ENCODE measurements around the gene ELAVL3.
A peak's percentile ranks its signal among the peaks of the same experiment; 100 is the strongest.
"Not testable (repeated sequence)": the region's sequence is repeated elsewhere in the genome, so short reads cannot be mapped to it uniquely, and the experiment has no call there.

Gene ELAVL3

GRCh38 chr19:11486661-11487503, 6.0 kb upstream of the ELAVL3 start:
- no peak for DNase-seq

- no peak for DNase-seq
Observed at GRCh38 chr19:11485245-11485837, 4.5 kb upstream of the ELAVL3 start.

- DNase-seq: no peak
Observed at GRCh38 chr19:11483366-11484111, 2.7 kb upstream of the ELAVL3 start.

- DNase-seq: peak; percentile 73
Observed at GRCh38 chr19:11482384-11483050, 1.7 kb upstream of the ELAVL3 start.

GRCh38 chr19:11481534-11482383, 913 bp upstream of the ELAVL3 start:
- DNase-seq: peak; percentile 94

- no peak for DNase-seq
Observed at GRCh38 chr19:11479898-11480714, 740 bp downstream of the ELAVL3 start.

- DNase-seq: no peak
Observed at GRCh38 chr19:11479090-11479897, 1.6 kb downstream of the ELAVL3 start.

- DNase-seq: no peak
Observed at GRCh38 chr19:11478167-11479089, 2.4 kb downstream of the ELAVL3 start.

- DNase-seq: no peak
Observed at GRCh38 chr19:11475861-11476260, 5.0 kb downstream of the ELAVL3 start.

GRCh38 chr19:11475343-11475742, 5.5 kb downstream of the ELAVL3 start:
- DNase-seq: not testable (repeated sequence)

- DNase-seq: no peak
Observed at GRCh38 chr19:11473725-11474124, 7.1 kb downstream of the ELAVL3 start.

GRCh38 chr19:11468266-11468845, 12.5 kb downstream of the ELAVL3 start:
- DNase-seq: not testable (repeated sequence)

- no peak for DNase-seq
Observed at GRCh38 chr19:11465600-11465999, 15.2 kb downstream of the ELAVL3 start.

GRCh38 chr19:11464333-11465265, 16.2 kb downstream of the ELAVL3 start:
- DNase-seq: no peak

- no peak for DNase-seq
Observed at GRCh38 chr19:11463391-11463790, 17.5 kb downstream of the ELAVL3 start.

- DNase-seq: no peak
Observed at GRCh38 chr19:11461453-11461852, 19.4 kb downstream of the ELAVL3 start.

- no peak for DNase-seq
Observed at GRCh38 chr19:11460207-11460606, 20.6 kb downstream of the ELAVL3 start.

GRCh38 chr19:11458912-11459311, 21.9 kb downstream of the ELAVL3 start:
- DNase-seq: not testable (repeated sequence)
